ENCODE measurements around the gene SRD5A1.

SRD5A1 gene

DNA sequence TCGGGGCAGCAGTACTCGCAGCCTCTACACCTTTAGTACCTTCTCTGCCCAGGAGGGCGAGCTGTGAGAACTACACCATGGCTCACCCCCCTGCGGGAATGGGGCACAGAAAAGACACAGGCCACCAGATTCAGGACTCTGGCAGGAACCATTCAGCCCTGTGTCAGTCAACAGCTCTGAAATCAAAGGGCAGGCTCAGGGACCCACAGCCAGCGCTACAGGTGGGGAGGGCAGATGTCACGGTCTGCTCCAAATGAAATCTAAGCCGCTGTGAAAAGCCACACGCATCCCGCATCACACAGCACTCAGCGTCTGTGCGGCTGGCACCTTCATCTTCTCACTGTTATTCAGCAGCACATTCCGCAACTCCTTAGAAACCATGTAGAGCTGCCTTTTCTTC lies 28.3 kb upstream of the SRD5A1 start:
- no peak overlapping the region for H3K4me2 ChIP-seq (ENCODE audit: low read length)
- no peaks in the 10 kb centered on the region for H3K9me3 ChIP-seq (replicated peaks; ENCODE audit: low read length)
- H3K36me3 ChIP-seq (ENCODE audit: insufficient read depth, low read length) = peaks cover 93% of the 10 kb centered on the region
- no peaks in the 10 kb centered on the region for H3K27me3 ChIP-seq (ENCODE audit: control insufficient read depth, insufficient read depth, low read length)
- no peak overlapping the region for H3K4me3 ChIP-seq (ENCODE audit: low read length)
- no peaks in the 10 kb centered on the region for H3K4me1 ChIP-seq (ENCODE audit: control insufficient read depth, insufficient read depth, low read length)
- no peak overlapping the region for H3K9ac ChIP-seq (ENCODE audit: low read depth, low read length)

DNA sequence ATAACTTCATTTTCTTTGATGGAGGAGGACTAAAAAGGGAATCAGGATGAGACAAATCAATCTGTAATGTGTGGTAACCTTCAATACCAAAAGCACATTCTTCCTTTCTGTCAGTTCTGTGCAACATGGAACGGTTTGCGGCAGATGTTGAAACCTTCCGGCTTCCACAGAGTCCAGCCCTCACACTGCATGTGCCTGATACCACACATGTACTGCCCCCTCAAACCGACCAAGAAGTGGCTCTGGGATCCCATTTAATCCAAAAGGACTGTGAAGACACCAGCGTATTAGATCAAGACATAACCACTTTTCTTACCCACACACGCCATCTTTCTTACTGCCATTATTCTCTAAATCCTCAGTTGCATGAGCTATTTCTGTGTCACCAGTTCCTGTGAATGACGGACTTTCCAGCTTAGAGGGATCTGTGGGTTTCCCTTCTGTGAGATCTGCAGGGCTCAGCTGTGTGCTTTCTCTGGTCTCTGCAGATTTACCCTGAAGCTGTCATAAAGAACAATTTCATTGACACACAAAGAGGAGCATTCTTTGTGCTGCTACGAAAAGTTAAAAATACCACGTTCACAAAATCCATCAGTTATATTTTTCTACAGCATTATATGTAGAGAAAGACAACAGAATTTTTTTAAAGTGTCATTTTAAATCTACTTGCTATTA lies 26.2 kb upstream of the SRD5A1 start:
- Histone ChIP-seq H3K36me3 (ENCODE audit: insufficient read depth, low read length) (peaks cover 93% of the 10 kb centered on the region), H3K4me1 (ENCODE audit: control insufficient read depth, insufficient read depth, low read length) (no peaks in the 10 kb centered on the region), H3K9ac (ENCODE audit: low read depth, low read length) (no peak overlapping the region), H3K4me3 (ENCODE audit: low read length) (no peak overlapping the region), H3K27me3 (ENCODE audit: control insufficient read depth, insufficient read depth, low read length) (no peaks in the 10 kb centered on the region), H3K9me3 (replicated peaks; ENCODE audit: low read length) (no peaks in the 10 kb centered on the region), H3K4me2 (ENCODE audit: low read length) (no peak overlapping the region)

DNA sequence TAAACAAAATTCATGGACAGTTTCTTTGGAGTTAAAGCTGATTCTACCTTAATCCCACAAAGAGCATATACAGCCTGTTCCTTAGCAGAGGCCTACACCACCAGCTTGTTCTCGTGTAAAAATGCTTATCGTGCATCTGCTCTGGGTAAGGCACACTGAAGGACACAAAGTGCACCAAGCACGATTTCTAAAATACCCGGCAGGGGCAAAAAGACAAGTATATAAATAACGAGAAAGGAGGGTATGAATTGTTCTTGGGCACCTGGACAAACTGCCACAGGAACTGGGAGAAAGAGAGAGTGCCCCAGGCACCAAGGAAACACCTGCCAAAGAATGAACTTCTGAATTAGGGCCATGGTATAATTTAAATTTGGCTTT lies 25.7 kb upstream of the SRD5A1 start:
- H3K36me3 ChIP-seq (ENCODE audit: insufficient read depth, low read length) = peaks cover 93% of the 10 kb centered on the region
- H3K9me3 ChIP-seq (replicated peaks; ENCODE audit: low read length) = no peaks in the 10 kb centered on the region
- no peaks in the 10 kb centered on the region for H3K27me3 ChIP-seq (ENCODE audit: control insufficient read depth, insufficient read depth, low read length)
- H3K9ac ChIP-seq (ENCODE audit: low read depth, low read length) = no peak overlapping the region
- H3K4me1 ChIP-seq (ENCODE audit: control insufficient read depth, insufficient read depth, low read length) = no peaks in the 10 kb centered on the region
- no peak overlapping the region for H3K4me3 ChIP-seq (ENCODE audit: low read length)
- H3K4me2 ChIP-seq (ENCODE audit: low read length) = no peak overlapping the region

DNA sequence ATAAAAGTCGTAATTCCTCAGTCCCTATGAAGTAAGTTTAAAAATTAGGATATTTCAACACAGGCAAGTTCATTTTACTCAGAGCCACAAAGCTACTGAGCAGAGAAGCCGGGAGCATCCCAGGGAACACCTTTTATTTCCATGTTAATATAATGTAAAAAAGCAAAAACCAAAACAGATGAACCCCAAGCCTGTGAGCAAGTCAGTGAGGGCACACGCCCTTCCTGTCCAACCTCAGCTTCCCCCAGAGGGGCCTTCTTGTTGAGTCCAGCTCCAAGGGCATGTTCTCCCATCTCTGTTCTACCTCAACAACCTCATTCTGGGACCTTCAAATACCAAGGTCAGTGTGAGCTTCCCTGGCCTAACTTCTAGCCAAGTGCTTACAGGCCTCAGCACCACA lies 25.2 kb upstream of the SRD5A1 start:
- Histone ChIP-seq H3K9me3 (replicated peaks; ENCODE audit: low read length) (no peaks in the 10 kb centered on the region), H3K4me2 (ENCODE audit: low read length) (no peak overlapping the region), H3K27me3 (ENCODE audit: control insufficient read depth, insufficient read depth, low read length) (no peaks in the 10 kb centered on the region), H3K36me3 (ENCODE audit: insufficient read depth, low read length) (peaks cover 93% of the 10 kb centered on the region), H3K9ac (ENCODE audit: low read depth, low read length) (no peak overlapping the region), H3K4me3 (ENCODE audit: low read length) (no peak overlapping the region), H3K4me1 (ENCODE audit: control insufficient read depth, insufficient read depth, low read length) (no peaks in the 10 kb centered on the region)

DNA sequence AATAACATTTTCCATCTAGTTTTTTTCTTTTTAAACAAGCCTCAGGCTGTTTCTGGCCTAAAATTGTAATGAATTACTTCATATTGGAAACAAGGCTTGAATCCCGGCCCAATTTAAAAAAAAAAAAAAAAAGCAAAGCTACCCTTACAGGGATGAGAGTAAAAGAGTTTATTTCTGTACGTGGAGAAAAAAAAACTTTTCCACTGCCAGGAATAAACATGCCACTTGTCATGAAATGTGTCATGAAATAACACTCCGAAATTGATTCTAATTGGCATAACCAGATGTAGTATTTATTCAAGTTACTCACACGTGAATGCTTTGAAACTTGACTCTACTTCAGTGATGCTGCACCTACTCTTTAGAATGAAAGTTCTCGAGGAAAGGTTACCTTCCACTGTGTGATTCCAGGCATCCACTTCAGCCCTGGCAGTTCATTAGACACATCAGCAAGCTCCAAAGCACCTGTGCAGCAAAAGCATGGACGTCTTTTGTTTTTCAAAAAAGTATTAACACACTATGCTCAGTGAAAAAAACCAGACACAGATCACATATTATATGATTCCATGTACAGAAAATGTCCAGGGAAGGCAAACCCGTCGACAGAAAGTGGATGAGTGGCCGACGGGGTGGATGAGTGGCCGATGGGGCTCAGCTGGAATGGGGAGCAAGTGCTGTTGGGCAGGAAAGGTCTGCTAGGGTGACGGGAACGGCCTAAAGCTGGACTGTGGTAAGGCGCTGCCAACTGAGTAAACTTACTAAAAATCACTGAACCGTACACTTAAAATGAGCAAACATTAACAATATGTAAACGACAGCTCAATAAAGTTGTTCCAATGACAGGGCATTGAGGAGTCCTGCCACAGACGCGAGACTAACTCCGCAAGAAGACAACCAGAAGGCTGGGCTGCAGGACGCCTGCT lies 21.6 kb upstream of the SRD5A1 start:
- H3K36me3 ChIP-seq (ENCODE audit: insufficient read depth, low read length) = peaks cover 95% of the 10 kb centered on the region
- H3K27me3 ChIP-seq (ENCODE audit: control insufficient read depth, insufficient read depth, low read length) = no peaks in the 10 kb centered on the region
- peaks cover 18% of the 10 kb centered on the region for H3K4me1 ChIP-seq (ENCODE audit: control insufficient read depth, insufficient read depth, low read length)
- no peak overlapping the region for H3K4me2 ChIP-seq (ENCODE audit: low read length)
- H3K9ac ChIP-seq (ENCODE audit: low read depth, low read length) = no peak overlapping the region
- no peaks in the 10 kb centered on the region for H3K9me3 ChIP-seq (replicated peaks; ENCODE audit: low read length)
- no peak overlapping the region for H3K4me3 ChIP-seq (ENCODE audit: low read length)

DNA sequence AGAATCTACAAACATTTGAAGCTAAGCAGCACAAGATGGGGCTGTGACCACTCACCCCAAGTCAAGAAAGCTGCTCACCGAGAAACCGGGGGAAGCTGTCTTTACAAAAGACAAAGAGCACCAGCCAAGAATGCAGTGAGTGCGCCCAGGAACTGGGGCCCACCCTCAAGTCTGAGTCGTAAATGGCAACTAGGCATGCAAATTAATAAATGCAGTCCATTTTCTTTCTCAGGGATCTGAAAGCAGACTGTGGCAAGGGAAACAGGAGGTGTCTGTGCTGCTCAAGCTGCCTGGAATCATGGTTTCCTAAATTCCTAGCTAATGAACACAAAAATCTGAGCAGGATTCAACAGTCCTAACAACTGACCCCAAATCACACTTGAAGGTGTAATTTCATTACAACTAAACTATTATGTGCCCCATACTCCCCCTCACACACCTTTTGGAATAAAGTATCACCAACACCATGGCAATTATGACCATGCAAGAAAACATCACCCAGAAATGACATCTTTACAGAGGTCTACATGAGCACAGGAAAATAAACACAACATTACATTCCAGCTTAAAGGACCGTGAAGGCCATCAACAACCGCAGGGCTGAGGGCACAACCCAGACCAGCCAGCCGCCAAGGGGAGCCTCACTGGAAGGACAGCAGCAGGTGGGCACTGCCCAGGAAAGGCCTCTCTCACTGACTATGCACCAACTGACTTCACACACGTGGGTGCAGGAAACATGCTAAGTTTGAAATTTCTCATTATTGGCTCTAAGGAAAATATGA lies 18.0 kb upstream of the SRD5A1 start:
- Histone ChIP-seq H3K4me1 (ENCODE audit: control insufficient read depth, insufficient read depth, low read length) (peaks cover 18% of the 10 kb centered on the region), H3K9me3 (replicated peaks; ENCODE audit: low read length) (no peaks in the 10 kb centered on the region), H3K9ac (ENCODE audit: low read depth, low read length) (peak overlapping the region; percentile 6), H3K4me3 (ENCODE audit: low read length) (no peak overlapping the region), H3K4me2 (ENCODE audit: low read length) (peak overlapping the region; percentile 46), H3K27me3 (ENCODE audit: control insufficient read depth, insufficient read depth, low read length) (no peaks in the 10 kb centered on the region), H3K36me3 (ENCODE audit: insufficient read depth, low read length) (peaks cover 92% of the 10 kb centered on the region)

DNA sequence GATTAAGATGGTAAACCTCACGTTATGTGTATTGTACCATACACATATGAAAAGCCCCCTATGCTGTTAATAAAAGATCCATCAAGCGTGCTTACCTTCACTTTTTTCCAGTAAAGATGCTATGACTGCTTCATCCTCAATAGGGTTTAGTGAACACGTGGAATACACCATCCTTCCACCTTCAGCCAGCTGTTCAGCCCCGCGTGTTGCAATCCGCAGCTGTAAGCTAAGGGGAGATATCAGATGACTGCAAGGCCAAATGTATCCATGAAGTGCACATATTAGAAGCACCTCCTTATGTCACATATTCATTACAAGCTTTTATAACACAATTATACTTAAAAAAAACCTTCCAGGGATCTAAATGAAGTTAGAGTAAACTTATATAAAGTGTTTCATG lies 16.6 kb upstream of the SRD5A1 start:
- Histone ChIP-seq H3K27me3 (ENCODE audit: control insufficient read depth, insufficient read depth, low read length) (no peaks in the 10 kb centered on the region), H3K9me3 (replicated peaks; ENCODE audit: low read length) (no peaks in the 10 kb centered on the region), H3K4me2 (ENCODE audit: low read length) (no peak overlapping the region), H3K4me3 (ENCODE audit: low read length) (no peak overlapping the region), H3K4me1 (ENCODE audit: control insufficient read depth, insufficient read depth, low read length) (peaks cover 18% of the 10 kb centered on the region), H3K36me3 (ENCODE audit: insufficient read depth, low read length) (peaks cover 91% of the 10 kb centered on the region), H3K9ac (ENCODE audit: low read depth, low read length) (no peak overlapping the region)

DNA sequence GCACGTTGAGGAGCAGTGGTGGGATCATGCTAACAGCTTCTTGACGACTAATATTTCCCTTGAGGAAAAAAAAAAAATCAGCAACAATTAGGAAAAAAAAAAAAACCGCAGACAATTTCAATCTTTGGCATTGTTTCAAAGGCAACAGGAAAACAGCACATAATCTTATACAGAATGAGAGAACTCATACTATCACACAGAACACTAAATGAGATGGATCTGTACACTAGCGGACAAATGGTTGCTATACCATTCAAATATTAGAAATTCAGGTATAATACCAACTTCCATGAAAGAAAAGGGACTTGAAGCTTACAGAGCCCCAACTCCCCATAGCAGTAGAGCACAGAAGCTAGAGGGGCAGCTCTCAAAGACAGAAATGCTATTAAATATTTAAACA lies 10.0 kb upstream of the SRD5A1 start:
- peaks cover 17% of the 10 kb centered on the region for H3K9me3 ChIP-seq (replicated peaks; ENCODE audit: low read length)
- no peak overlapping the region for H3K4me2 ChIP-seq (ENCODE audit: low read length)
- H3K27me3 ChIP-seq (ENCODE audit: control insufficient read depth, insufficient read depth, low read length) = no peaks in the 10 kb centered on the region
- no peak overlapping the region for H3K4me3 ChIP-seq (ENCODE audit: low read length)
- no peak overlapping the region for H3K9ac ChIP-seq (ENCODE audit: low read depth, low read length)
- H3K36me3 ChIP-seq (ENCODE audit: insufficient read depth, low read length) = peaks cover 91% of the 10 kb centered on the region
- H3K4me1 ChIP-seq (ENCODE audit: control insufficient read depth, insufficient read depth, low read length) = no peaks in the 10 kb centered on the region

DNA sequence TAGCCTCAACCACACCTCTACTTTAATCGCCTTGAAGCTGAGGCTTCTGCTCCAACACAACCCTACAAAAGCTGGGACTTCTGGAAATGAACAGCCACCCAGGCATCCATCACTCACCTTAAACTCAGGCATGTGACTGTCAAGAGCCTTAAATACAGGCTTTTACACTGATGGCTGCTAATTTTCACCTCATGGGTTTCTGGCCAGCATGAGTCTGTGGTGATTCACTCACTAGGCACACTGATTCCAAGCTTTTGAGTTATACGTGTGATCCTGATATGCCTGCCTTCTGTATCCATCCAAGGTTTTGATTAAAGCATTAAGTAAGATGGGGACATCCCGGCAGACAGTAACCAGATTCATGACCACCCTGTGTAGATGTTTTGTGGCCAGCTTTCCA lies 9.3 kb upstream of the SRD5A1 start:
- H3K9me3 ChIP-seq (replicated peaks; ENCODE audit: low read length) = peaks cover 17% of the 10 kb centered on the region
- H3K9ac ChIP-seq (ENCODE audit: low read depth, low read length) = no peak overlapping the region
- H3K36me3 ChIP-seq (ENCODE audit: insufficient read depth, low read length) = peaks cover 95% of the 10 kb centered on the region
- H3K27me3 ChIP-seq (ENCODE audit: control insufficient read depth, insufficient read depth, low read length) = no peaks in the 10 kb centered on the region
- H3K4me3 ChIP-seq (ENCODE audit: low read length) = no peak overlapping the region
- H3K4me2 ChIP-seq (ENCODE audit: low read length) = no peak overlapping the region
- no peaks in the 10 kb centered on the region for H3K4me1 ChIP-seq (ENCODE audit: control insufficient read depth, insufficient read depth, low read length)

DNA sequence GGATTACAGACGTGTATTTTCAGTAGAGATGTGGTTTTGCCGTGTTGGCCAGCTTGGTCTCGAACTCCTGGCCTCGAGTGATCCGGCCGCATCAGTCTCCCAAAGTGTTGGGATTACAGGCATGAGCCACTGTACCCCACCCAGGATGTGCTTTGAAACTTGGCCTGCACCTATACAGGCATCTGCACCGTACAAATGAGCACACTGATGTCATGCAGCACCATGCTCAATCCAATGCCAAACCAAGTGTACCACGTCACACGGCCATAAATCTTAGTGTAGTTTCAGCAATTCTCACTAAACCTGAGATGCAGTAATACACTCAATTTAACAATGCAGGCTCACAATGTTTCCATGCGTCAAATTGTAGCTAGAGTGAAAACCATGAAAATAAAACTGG lies 6.7 kb upstream of the SRD5A1 start:
- Histone ChIP-seq H3K4me1 (ENCODE audit: control insufficient read depth, insufficient read depth, low read length) (peaks cover 5% of the 10 kb centered on the region), H3K9me3 (replicated peaks; ENCODE audit: low read length) (peaks cover 17% of the 10 kb centered on the region), H3K4me2 (ENCODE audit: low read length) (no peak overlapping the region), H3K36me3 (ENCODE audit: insufficient read depth, low read length) (peaks cover 94% of the 10 kb centered on the region), H3K9ac (ENCODE audit: low read depth, low read length) (no peak overlapping the region), H3K27me3 (ENCODE audit: control insufficient read depth, insufficient read depth, low read length) (no peaks in the 10 kb centered on the region), H3K4me3 (ENCODE audit: low read length) (no peak overlapping the region)

DNA sequence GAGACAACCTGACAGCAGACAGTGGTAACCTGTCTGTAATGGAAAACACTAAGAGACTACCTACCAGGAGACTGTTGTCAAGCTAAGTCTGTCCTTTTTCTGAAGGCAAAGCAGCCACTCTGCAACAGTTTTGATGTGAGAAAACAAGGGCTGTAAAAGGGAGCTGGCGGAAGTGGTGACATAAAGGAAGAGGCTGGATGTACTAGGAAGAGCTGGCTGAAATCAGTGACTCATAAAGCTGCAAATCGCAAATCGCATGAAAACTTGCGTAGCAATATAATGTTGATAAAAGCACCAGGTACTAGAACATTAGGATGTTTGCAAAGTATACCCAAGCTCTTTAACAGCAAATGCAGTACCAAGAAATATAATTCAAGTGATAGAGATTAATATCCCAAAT lies 1.8 kb upstream of the SRD5A1 start:
- Histone ChIP-seq H3K9ac (ENCODE audit: low read depth, low read length) (peak overlapping the region; percentile 96), H3K27me3 (ENCODE audit: control insufficient read depth, insufficient read depth, low read length) (no peaks in the 10 kb centered on the region), H3K4me2 (ENCODE audit: low read length) (peak overlapping the region; percentile 86), H3K4me3 (ENCODE audit: low read length) (peak overlapping the region; percentile 95), H3K36me3 (ENCODE audit: insufficient read depth, low read length) (peaks cover 47% of the 10 kb centered on the region), H3K4me1 (ENCODE audit: control insufficient read depth, insufficient read depth, low read length) (peaks cover 19% of the 10 kb centered on the region), H3K9me3 (replicated peaks; ENCODE audit: low read length) (no peaks in the 10 kb centered on the region)

Data from skeletal muscle satellite cell (primary cell).